OCI-LY3 (cell line): ENCODE results near the gene TNIP1.

Source experiments
- H2AFZ ChIP-seq: fragments of 200-600, 300-600 bp; shearing (Covaris generic); 2 replicates; pipeline ENCODE4 v1.6.0; 2014; ENCODE audit warnings: antibody characterized with exemption, low read depth, low read length
- H3K27ac ChIP-seq: fragments of 200-600, 300-600 bp; sonication (generic); 2 replicates; pipeline ENCODE4 v1.5.1; 2014; ENCODE audit warnings: mild to moderate bottlenecking, low read length, moderate library complexity, mixed read lengths
- H3K27me3 ChIP-seq: fragments of 200-600, 300-600 bp; sonication (generic); 2 replicates; pipeline ENCODE4 v1.6.1; 2014; ENCODE audit warnings: low read depth, low read length, mixed read lengths
- H3K36me3 ChIP-seq: fragments of 200-600, 300-600 bp; sonication (generic); replicated peaks from 2 replicates; pipeline ENCODE3; 2014; ENCODE audit warnings: low read depth, low read length, mixed read lengths
- H3K4me1 ChIP-seq: fragments of 300-600, 200-600 bp; sonication (generic); 2 replicates; pipeline ENCODE4 v1.6.1; 2014; ENCODE audit warnings: low read length, mixed read lengths
- H3K4me2 ChIP-seq: fragments of 200-600, 300-600 bp; sonication (generic); 2 replicates; pipeline ENCODE4 v1.6.1; 2014; ENCODE audit warnings: low read length, mixed read lengths
- H3K4me3 ChIP-seq: fragments of 300-600, 200-600 bp; sonication (generic); 2 replicates; pipeline ENCODE4 v1.5.1; 2014; ENCODE audit warnings: antibody characterized with exemption, mild to moderate bottlenecking, low read length, moderate library complexity
- H3K79me2 ChIP-seq: fragments of 300-600, 200-600 bp; shearing (Covaris generic); 2 replicates; pipeline ENCODE4 v1.6.1; 2014; ENCODE audit warnings: mild to moderate bottlenecking, low read length, mixed read lengths
- H3K9ac ChIP-seq: fragments of 300-600, 200-600 bp; shearing (Covaris generic); 2 replicates; pipeline ENCODE4 v1.6.0; 2014; ENCODE audit warnings: mild to moderate bottlenecking, low read length, moderate library complexity
- H3K9me3 ChIP-seq: fragments of 200-600, 300-600 bp; shearing (Covaris generic); 2 replicates; pipeline ENCODE4 v1.6.1; 2014; ENCODE audit warnings: low read length, mixed read lengths; ENCODE audit not compliant: insufficient read depth
- H4K20me1 ChIP-seq: fragments of 200-600, 300-600 bp; sonication (generic); 2 replicates; pipeline ENCODE4 v1.6.1; 2016; ENCODE audit warnings: low read length, mixed read lengths; ENCODE audit not compliant: insufficient read depth
- CTCF ChIP-seq: fragments of 200-600, 300-600 bp; sonication (generic); IDR thresholded peaks from 2 replicates; pipeline ENCODE4 v1.5.1; 2014; ENCODE audit warnings: antibody characterized with exemption, low read length, low read depth
- EZH2phosphoT487 ChIP-seq: fragments of 200-600 bp; shearing (Covaris generic); IDR thresholded peaks from 2 replicates; pipeline ENCODE4 v1.6.1; 2018; ENCODE audit warnings: antibody characterized with exemption, mixed run types, low read depth

The TNIP1 gene

GRCh38 chr5:151041577-151042268, 39.1 kb downstream of the TNIP1 start:
- Histone ChIP-seq H3K4me1 (no peaks in the 10 kb centered on the region), H3K4me2 (no peak overlapping the region), H3K36me3 (peaks cover 61% of the 10 kb centered on the region), H3K27me3 (no peaks in the 10 kb centered on the region), H3K27ac (no peak overlapping the region), H3K9me3 (no peaks in the 10 kb centered on the region), H2AFZ (no peak overlapping the region), H4K20me1 (peaks cover 3% of the 10 kb centered on the region; the same call in 1 of the 2 replicates), H3K79me2 (no peaks in the 10 kb centered on the region), H3K4me3 (no peak overlapping the region), H3K9ac (no peak overlapping the region)
- no peak for TF ChIP-seq CTCF

GRCh38 chr5:151040211-151040747, 40.6 kb downstream of the TNIP1 start:
- TF ChIP-seq EZH2phosphoT487 (no peak), CTCF (no peak)
- Histone ChIP-seq H3K27me3 (no peaks in the 10 kb centered on the region), H3K9ac (no peak overlapping the region), H3K4me2 (no peak overlapping the region), H4K20me1 (no peaks in the 10 kb centered on the region), H3K79me2 (no peaks in the 10 kb centered on the region), H3K36me3 (peaks cover 58% of the 10 kb centered on the region), H2AFZ (no peak overlapping the region), H3K4me1 (no peaks in the 10 kb centered on the region), H3K27ac (no peak overlapping the region), H3K9me3 (no peaks in the 10 kb centered on the region), H3K4me3 (no peak overlapping the region)

GRCh38 chr5:151039665-151040064, 41.2 kb downstream of the TNIP1 start:
- no peaks in the 10 kb centered on the region for H3K79me2 ChIP-seq
- H3K36me3 ChIP-seq: peaks cover 62% of the 10 kb centered on the region
- H3K9me3 ChIP-seq: no peaks in the 10 kb centered on the region
- H3K27ac ChIP-seq: no peak overlapping the region
- no peak overlapping the region for H3K4me2 ChIP-seq
- H3K4me1 ChIP-seq: no peaks in the 10 kb centered on the region
- TF ChIP-seq EZH2phosphoT487 (no peak), CTCF (no peak)
- H3K4me3 ChIP-seq: no peak overlapping the region
- H4K20me1 ChIP-seq: no peaks in the 10 kb centered on the region
- no peak overlapping the region for H2AFZ ChIP-seq
- H3K27me3 ChIP-seq: no peaks in the 10 kb centered on the region
- H3K9ac ChIP-seq: no peak overlapping the region

GRCh38 chr5:151038801-151039238, 42.0 kb downstream of the TNIP1 start:
- Histone ChIP-seq H3K36me3 (peaks cover 63% of the 10 kb centered on the region), H3K4me3 (no peak overlapping the region), H3K4me1 (no peaks in the 10 kb centered on the region), H3K27me3 (no peaks in the 10 kb centered on the region), H4K20me1 (no peaks in the 10 kb centered on the region), H2AFZ (no peak overlapping the region), H3K27ac (no peak overlapping the region), H3K9ac (no peak overlapping the region), H3K79me2 (no peaks in the 10 kb centered on the region), H3K4me2 (no peak overlapping the region), H3K9me3 (no peaks in the 10 kb centered on the region)
- TF ChIP-seq CTCF: no peak
- TF ChIP-seq EZH2phosphoT487: no peak
